Transverse colon (tissue), 4 donors: ENCODE results near the gene MTHFD2L.

ENCODE experiments used
- EP300 ChIP-seq: sonication (generic); formaldehyde crosslinking; IDR thresholded peaks from one replicate; pipeline ENCODE4 v1.6.1; 2017; ENCODE audit warnings: antibody characterized with exemption, low read depth
- POLR2A ChIP-seq: fragments of 450-650 bp; IDR thresholded peaks from one replicate; pipeline ENCODE4 v1.6.1; 2016; ENCODE audit warnings: antibody characterized with exemption, mild to moderate bottlenecking, moderate library complexity
- POLR2AphosphoS5 ChIP-seq, 3 donors: sonication (generic); formaldehyde crosslinking; IDR thresholded peaks; one replicate each; pipeline ENCODE4 v1.6.1; 2016; ENCODE audit warnings: antibody characterized with exemption in 3 of 3
- TF ChIP-seq, protein P1 (sequence below), 5 experiments: fragments of 200-600 bp in 3 of 5; fragments of 450-650 bp in 2 of 5; sonication (generic) in 3 of 5; IDR thresholded peaks; 1 replicate in 2 of 5; 2 replicates in 3 of 5; pipeline ENCODE4 v1.5.1; 2016 to 2017; ENCODE audit warnings: antibody characterized with exemption in 5 of 5, inconsistent platforms in 3 of 5, mild to moderate bottlenecking in 2 of 5, moderate library complexity in 1 of 5

DNA sequence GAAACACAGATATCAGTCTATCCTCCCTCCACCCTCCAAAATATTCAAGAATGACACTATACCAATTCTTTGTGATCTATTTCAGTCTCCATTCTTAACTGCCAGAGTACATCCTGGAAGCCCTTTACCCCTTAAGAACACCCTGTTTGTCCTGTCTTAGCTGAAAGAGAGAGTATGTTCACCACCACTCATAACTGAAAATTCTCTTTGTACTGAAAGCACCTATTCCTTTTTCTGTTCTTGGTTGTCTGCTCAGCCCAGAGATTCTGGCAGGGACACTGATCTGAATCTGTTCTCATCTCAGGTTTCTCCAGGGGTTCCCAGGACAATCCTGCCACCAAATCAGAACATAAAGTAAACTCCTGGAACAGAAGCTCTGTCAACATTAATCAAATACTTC lies 181.6 kb downstream of the MTHFD2L start:
- TF ChIP-seq EP300 (no peak), POLR2AphosphoS5 (IDR thresholded peaks at IDR 0.05) (no peak), POLR2A (no peak)
- TF ChIP-seq, protein P1, sequence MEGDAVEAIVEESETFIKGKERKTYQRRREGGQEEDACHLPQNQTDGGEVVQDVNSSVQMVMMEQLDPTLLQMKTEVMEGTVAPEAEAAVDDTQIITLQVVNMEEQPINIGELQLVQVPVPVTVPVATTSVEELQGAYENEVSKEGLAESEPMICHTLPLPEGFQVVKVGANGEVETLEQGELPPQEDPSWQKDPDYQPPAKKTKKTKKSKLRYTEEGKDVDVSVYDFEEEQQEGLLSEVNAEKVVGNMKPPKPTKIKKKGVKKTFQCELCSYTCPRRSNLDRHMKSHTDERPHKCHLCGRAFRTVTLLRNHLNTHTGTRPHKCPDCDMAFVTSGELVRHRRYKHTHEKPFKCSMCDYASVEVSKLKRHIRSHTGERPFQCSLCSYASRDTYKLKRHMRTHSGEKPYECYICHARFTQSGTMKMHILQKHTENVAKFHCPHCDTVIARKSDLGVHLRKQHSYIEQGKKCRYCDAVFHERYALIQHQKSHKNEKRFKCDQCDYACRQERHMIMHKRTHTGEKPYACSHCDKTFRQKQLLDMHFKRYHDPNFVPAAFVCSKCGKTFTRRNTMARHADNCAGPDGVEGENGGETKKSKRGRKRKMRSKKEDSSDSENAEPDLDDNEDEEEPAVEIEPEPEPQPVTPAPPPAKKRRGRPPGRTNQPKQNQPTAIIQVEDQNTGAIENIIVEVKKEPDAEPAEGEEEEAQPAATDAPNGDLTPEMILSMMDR (IDR thresholded peaks at IDR 0.05) = no peak
